Myocyte (in vitro differentiated cells): ENCODE measurements around the gene UBAC1. TPM values are rescaled to one million over a fixed set of nuclear protein-coding genes. Genes with fewer than 3 reads are reported as not detected.
"Not testable (repeated sequence)": the region's sequence is repeated elsewhere in the genome, so short reads cannot be mapped to it uniquely, and the experiment has no call there.

Source experiments
- DNase-seq: peaks from one replicate; pipeline ENCODE4 v3.0.0-alpha.2; 2012; ENCODE audit warnings: low read depth
- total RNA-seq: library from RNA; depleted of rRNA; stranded (reverse); fragments of >200 nt; gene quantifications from 2 replicates; pipeline ENCODE4 v1.2.3, GENCODE V29; 2014

UBAC1 gene
- total RNA-seq, 1 donor from 2014 or later, result 68.6 TPM

DNA sequence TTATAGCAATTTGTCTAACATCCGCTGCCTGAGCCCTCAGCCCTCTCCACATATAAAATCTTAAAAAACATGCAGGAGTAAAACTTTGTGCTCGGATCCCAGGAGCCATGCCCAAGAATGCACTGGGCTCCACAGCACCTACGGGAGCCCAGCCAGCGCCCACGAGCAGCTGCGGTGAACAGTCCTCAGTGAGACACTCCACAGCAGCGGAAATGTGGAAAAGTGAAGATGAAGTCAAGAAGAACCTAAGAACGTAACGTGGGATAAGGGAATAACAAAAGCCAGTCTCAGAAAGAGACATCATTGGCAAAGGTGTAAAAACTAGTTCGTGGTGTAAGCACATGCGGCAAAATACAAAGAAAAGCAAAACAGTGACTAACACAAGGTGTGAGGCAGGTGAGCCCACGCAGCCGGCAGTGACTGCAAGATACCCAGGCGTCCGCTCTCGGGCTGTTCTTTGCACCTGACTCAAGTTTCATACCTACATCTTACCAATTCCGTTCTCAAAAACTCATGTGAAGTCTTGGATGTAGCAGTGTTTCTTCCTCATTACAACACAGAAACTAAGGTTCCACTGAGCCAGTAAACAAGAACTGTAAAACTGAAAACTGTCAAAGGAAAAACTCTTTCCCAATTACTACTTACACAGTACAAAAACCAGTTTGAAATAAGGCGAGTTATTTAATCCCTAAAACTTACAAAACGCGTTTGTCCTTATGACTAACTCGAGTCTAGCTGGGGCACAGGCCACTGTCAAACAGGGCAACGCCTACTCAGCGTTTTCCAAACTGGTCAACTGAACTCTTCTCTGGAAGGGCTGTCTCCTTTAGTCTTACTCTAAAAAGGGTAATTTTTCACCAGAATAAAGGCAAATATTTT is 55.6 kb downstream of the UBAC1 start:
- DNase-seq, result peak; percentile 50

DNA sequence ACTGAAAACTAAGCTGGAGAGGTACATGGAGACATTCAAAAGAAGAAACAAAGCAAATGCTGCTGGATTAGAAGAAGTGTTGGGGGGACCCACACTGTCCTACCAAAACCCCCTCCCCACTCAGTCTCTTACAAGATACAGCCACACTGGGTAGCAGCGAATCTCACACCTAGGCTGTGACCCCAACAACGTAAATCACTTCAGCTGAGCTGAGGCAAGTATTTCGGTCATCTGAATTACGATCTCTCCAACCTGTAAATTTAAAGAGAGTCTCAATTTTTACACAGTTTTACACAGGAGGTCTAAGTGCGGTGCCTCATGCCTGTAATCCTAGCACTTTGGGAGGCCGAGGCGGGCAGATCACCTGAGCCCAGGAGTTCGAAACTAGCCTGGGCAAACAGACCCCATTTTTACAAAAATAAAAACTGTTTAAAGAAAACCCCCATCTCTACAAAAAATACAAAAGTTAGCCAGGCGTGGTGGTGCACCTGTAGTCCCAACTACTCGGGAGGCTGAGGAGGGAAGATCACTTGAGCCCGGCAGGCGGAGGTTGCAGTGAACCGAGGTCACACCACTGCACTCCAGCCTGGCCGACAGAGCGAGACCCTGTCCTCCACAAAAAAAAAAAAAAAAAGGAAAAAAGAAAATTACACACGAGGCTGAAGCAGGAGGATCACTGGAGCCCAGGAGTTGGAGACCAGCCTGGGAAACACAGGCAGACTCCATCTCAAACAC is 57.2 kb downstream of the UBAC1 start:
- no peak for DNase-seq

DNA sequence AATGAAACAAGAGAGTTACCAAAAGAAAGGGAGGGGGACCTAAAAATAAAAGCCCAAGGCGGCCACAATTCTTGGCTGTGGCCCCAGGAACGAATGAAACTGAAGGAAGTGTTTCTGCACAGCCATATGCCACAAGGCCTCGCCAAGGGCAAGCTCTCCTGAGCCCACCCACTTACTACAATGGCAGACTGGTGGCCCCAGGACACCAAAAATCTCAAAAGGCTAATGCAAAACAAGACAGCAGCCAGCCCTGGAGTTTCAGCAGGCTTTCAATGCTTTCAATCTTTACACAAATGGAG is 57.9 kb downstream of the UBAC1 start:
- DNase-seq, result no peak

GRCh38 chr9:135902655-135903357 is 58.4 kb downstream of the UBAC1 start:
- DNase-seq, result no peak

- DNase-seq, result no peak
These were observed 59.3 kb downstream of the UBAC1 start for GRCh38 chr9:135901826-135902225.

DNA sequence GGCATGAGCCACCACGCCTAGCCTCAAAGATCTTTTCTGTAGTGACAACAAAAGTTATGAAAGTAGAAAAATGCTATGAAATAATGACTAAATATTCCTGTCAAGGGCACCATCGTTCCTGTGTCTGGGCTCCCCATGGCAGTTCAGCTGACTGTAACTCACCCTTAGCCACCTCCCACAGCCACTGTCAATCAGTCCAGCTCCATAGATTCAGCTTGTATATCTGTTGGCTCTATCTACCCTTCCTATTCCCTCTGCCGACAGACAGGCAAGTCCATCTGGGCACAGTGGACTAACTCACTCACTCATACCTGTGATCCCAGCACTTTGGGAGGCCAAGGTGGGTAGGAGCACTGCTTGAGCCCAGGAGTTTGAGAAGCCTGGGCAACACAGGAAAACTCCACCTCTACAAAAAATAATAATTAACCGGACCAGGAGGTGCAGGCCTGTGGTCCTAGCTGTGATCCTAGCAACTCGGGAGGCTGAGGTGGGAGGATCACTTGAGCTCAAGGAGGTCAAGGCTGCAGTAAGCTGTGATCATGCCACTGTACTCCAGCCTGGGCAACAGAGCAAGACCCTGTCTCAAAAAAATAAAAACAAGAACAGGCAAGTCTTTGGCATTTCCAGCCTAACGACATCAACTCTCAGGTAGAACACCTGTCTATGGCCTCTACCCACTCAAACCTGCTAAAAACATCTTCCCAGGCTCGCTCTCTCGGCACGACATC is 60.0 kb downstream of the UBAC1 start:
- DNase-seq, result no peak

DNA sequence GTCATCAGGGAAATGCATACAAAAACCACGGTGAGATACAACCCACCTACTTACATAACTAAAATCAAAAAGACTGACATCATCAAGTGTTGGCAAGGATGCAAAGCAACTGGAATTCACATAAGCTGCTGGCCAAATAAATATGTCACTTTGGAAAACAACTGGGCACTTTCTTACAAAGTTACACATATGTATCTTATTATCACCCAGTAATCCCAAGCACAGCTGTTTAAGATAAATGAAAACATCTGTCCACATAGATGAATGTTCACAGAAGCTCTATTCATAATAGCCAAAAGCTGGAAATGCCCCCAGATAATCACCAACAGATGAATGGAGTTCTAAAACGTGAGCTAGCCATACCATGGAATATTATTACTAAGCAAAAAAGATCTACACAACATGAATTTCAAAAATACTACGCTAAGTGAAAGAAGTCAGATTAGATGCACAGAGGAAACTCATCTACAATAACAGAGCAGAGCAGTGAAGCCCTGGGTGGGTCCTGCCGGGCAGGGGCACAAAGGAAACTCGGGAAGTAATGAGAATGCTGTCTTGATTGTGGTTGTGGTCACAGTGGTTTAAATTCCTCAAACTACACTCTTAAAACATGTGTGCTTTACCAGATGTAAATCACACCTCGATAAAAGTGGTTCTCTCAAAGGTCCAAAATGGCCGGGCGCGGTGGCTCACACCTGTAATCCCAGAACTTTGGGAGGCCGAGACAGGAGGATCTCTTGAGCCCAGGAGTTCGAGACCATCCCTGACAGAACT is 62.4 kb downstream of the UBAC1 start:
- peak; percentile 50 for DNase-seq

GRCh38 chr9:135896626-135897025 is 64.5 kb downstream of the UBAC1 start:
- no peak for DNase-seq

- no peak for DNase-seq
These were observed 65.0 kb downstream of the UBAC1 start for GRCh38 chr9:135896205-135896604.

- no peak for DNase-seq
These were observed 65.8 kb downstream of the UBAC1 start for GRCh38 chr9:135895202-135895848.

- DNase-seq, result no peak
These were observed 68.1 kb downstream of the UBAC1 start for GRCh38 chr9:135893104-135893503.

DNA sequence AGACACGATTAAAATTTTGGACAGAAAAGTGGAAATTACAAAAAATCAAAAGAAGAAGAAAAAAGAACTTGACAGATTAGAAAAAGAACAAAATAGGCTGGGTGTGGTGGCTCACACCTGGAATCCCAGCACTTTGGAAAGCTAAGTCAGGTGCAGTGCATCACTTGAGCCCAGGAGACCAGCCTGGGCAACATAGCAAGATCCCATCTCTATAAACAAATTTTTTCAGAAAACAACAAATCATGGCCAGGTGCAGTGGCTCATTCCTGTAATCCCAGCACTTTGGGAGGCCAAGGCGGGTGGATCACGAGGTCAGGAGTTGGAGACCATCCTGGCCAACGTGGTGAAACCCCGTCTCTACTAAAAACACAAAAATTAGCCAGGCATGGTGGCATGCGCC is 68.8 kb downstream of the UBAC1 start:
- DNase-seq, result not testable (repeated sequence)

- no peak for DNase-seq
These were observed 70.0 kb downstream of the UBAC1 start for GRCh38 chr9:135891027-135891631.

DNA sequence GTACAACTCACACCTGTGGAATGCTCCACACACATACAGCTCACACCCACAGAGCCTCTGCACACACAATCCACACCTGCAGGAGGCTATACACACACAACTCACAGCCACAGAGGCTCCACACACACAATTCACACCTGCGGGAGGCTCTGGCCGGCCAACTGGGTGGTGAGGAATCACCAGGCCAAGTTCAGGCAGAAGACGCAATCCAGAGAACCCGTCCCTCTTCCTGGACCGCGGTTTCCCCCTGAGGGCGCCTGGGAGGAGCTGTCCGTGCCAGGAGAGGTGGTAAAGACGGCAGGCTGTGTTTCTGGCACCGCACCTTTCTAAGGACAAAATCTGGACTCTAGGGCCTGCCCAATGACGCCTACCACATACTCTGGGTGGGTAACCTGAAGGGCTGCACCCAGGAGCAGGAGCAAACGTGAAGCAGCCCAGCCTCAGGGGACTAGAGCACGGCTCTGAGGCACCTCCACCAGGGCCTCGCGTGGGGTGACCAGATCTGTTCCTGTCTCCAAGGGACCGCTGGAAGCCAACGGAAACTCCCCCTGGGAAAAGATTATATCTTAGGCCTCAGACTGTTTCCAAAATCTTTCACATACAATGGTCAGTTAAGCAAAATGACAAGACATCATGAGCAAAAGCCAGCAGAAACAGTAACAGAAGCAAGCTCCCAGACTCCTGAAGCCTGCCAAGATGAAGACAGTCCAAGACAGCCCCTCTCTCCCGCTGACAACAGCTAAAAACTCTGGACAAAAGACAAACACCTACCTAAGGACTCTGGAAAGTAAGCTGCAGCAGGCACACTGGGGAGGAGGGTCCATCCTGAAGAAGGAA is 70.8 kb downstream of the UBAC1 start:
- no peak for DNase-seq

DNA sequence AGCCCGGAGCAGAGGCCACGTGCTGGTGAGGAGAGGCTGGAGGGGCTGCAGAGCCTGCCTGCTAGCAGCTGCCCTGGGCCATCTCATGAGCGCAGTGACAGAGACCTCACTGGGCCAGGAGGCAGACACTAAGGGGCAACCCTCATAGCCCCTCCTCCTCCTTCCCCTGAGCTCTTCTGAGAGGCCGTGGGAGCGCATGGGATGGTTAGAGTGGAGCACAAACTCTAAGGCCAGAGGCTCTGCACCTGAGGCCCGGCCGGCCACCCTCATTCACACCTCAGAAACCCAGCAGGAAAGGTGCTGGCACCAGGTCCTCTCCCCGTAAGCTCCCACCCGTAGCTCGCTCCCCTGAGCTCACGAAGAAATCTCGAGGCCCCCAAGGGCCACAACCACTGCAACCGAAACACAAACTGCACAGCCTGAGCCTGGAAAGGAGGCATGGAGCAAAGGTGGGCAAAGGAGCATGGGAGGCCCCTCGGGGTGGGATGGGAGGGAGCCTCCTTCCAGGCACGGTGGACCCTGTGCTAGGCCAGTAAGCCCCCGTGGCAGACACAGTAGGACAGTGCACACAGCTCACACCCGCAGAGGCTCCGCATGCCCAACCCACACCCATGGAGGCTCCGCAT is 71.5 kb downstream of the UBAC1 start:
- DNase-seq, result no peak

- DNase-seq, result no peak
These were observed 72.3 kb downstream of the UBAC1 start for GRCh38 chr9:135888766-135889394.

GRCh38 chr9:135888126-135888765 is 72.9 kb downstream of the UBAC1 start:
- no peak for DNase-seq
